ENCODE results near the gene JPH4.

DNA sequence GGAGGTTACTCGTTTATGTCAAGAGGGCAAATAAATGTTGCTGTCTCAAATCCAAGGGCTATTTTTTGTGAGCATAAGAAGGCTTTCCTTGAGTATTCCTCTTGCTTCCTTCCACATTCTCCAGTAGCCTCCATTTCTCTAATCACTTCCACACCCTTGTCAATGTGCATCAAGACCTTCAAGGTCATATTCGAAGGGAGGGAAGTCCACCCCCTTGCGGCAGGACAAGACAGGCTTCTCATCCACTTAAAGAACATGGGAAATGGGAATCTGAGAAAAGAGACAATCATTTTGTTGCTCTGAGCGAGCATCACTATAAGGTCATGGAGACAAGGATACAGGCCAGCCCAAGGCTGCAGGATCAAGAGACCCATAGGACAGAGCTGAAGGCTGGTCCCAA is 44.4 kb upstream of the JPH4 start:
- TF ChIP-seq, protein P1, sequence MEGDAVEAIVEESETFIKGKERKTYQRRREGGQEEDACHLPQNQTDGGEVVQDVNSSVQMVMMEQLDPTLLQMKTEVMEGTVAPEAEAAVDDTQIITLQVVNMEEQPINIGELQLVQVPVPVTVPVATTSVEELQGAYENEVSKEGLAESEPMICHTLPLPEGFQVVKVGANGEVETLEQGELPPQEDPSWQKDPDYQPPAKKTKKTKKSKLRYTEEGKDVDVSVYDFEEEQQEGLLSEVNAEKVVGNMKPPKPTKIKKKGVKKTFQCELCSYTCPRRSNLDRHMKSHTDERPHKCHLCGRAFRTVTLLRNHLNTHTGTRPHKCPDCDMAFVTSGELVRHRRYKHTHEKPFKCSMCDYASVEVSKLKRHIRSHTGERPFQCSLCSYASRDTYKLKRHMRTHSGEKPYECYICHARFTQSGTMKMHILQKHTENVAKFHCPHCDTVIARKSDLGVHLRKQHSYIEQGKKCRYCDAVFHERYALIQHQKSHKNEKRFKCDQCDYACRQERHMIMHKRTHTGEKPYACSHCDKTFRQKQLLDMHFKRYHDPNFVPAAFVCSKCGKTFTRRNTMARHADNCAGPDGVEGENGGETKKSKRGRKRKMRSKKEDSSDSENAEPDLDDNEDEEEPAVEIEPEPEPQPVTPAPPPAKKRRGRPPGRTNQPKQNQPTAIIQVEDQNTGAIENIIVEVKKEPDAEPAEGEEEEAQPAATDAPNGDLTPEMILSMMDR (conservative IDR thresholded peaks at IDR 0.05) = no peak
- TF ChIP-seq ZFX (IDR thresholded peaks at IDR 0.05) = no peak
